Measurements from ENCODE around the gene YLPM1. TPM values are rescaled to one million over a fixed set of nuclear protein-coding genes. Genes with fewer than 3 reads are reported as not detected.
A peak's percentile ranks its signal among the peaks of the same experiment; 100 is the strongest.

The YLPM1 gene
- total RNA-seq, 2 experiments from 2014 or later: 58.2 to 58.4 TPM

- Mint-ChIP-seq H3K27ac (peak within 1 kb of the TSS; percentile 82), H3K27me3 (ENCODE audit: low read depth) (no peaks in the 10 kb centered on the region), H3K4me3 (peak within 1 kb of the TSS; percentile 37), H3K36me3 (ENCODE audit: low read depth) (no peaks in the 10 kb centered on the region), H3K9me3 (ENCODE audit: insufficient read depth) (no peaks in the 10 kb centered on the region), H3K4me1 (ENCODE audit: low read depth) (peaks cover 37% of the 10 kb centered on the region)
- DNase-seq (peak; percentile 46), ATAC-seq (peak; percentile 87)
- ChIA-PET CTCF (interaction anchor here (0.7 to 10.6 kb wide), 7 partner anchors 8 to 212 kb away, joined by 3 to 155 read pairs (median 9); no protein-coding TSS in a partner anchor), POLR2A (interaction anchor here (1.1 to 1.9 kb wide), 5 partner anchors 9 to 80 kb away, joined by 3 to 10 read pairs (median 5); no protein-coding TSS in a partner anchor)
These were observed 113.1 kb downstream of the YLPM1 start, which contains the start of gene PROX2 for GRCh38 chr14:74875941-74876913. TSS of gene PROX2 (minus strand) at chr14:74876145. CDS start at chr14:74863834, 12,311 bp downstream.

GRCh38 chr14:74879427-74880182 is 116.5 kb downstream of the YLPM1 start:
- DNase-seq (no peak), ATAC-seq (no peak)
- Mint-ChIP-seq H3K36me3 (ENCODE audit: low read depth) (peaks cover 22% of the 10 kb centered on the region), H3K27ac (peak overlapping the region; percentile 7), H3K9me3 (ENCODE audit: insufficient read depth) (no peaks in the 10 kb centered on the region), H3K4me1 (ENCODE audit: low read depth) (peaks cover 57% of the 10 kb centered on the region), H3K4me3 (peak overlapping the region; percentile 0), H3K27me3 (ENCODE audit: low read depth) (no peaks in the 10 kb centered on the region)
- ChIA-PET POLR2A (interaction anchor here (0.6 to 5.3 kb wide), 5 partner anchors 8 to 50 kb away, joined by 3 to 41 read pairs (median 15); no protein-coding TSS in a partner anchor), CTCF (interaction anchor here (1.1 to 10.4 kb wide), 6 partner anchors 12 to 209 kb away, joined by 3 to 186 read pairs (median 24); no protein-coding TSS in a partner anchor)

GRCh38 chr14:74881431-74882102 is 118.5 kb downstream of the YLPM1 start, which contains the start of gene DLST:
TSS of gene DLST (plus strand) at chr14:74881916. CDS start at chr14:74881954, 38 bp downstream.
- ChIA-PET POLR2A (interaction anchor here (0.9 to 5.3 kb wide), 7 partner anchors 10 to 23 kb away, joined by 3 to 41 read pairs (median 12); no protein-coding TSS in a partner anchor), CTCF (interaction anchor here (0.7 to 10.4 kb wide), 9 partner anchors 10 to 273 kb away, joined by 3 to 186 read pairs (median 6); no protein-coding TSS in a partner anchor)
- ATAC-seq: peak; percentile 90
- no peaks in the 10 kb centered on the region for H3K9me3 Mint-ChIP-seq (ENCODE audit: insufficient read depth)
- H3K27me3 Mint-ChIP-seq (ENCODE audit: low read depth): no peaks in the 10 kb centered on the region
- DNase-seq: peak; percentile 89
- H3K4me1 Mint-ChIP-seq (ENCODE audit: low read depth): peaks cover 59% of the 10 kb centered on the region
- H3K4me3 Mint-ChIP-seq: peak within 1 kb of the TSS; percentile 98
- H3K27ac Mint-ChIP-seq: peak within 1 kb of the TSS; percentile 98
- H3K36me3 Mint-ChIP-seq (ENCODE audit: low read depth): peaks cover 39% of the 10 kb centered on the region

GRCh38 chr14:74882103-74882920 is 119.2 kb downstream of the YLPM1 start:
- POLR2A ChIA-PET: interaction anchor here (0.8 to 5.3 kb wide), 9 partner anchors 10 to 235 kb away, joined by 3 to 41 read pairs (median 5); partner anchors contain the start of gene ACYP1
- peaks cover 58% of the 10 kb centered on the region for H3K4me1 Mint-ChIP-seq (ENCODE audit: low read depth)
- DNase-seq: peak; percentile 60

More at GRCh38 chr14:74882103-74882920, 119.2 kb downstream of the YLPM1 start:
- peak overlapping the region; percentile 98 for H3K4me3 Mint-ChIP-seq
- H3K9me3 Mint-ChIP-seq (ENCODE audit: insufficient read depth): no peaks in the 10 kb centered on the region
- ATAC-seq: peak; percentile 62
- H3K27ac Mint-ChIP-seq: peak overlapping the region; percentile 98
- CTCF ChIA-PET: interaction anchor here (0.9 to 10.4 kb wide), 13 partner anchors 9 to 274 kb away, joined by 3 to 186 read pairs (median 4); no protein-coding TSS in a partner anchor
- H3K36me3 Mint-ChIP-seq (ENCODE audit: low read depth): peaks cover 41% of the 10 kb centered on the region
- H3K27me3 Mint-ChIP-seq (ENCODE audit: low read depth): no peaks in the 10 kb centered on the region

Other genes starting within 250 kb of the YLPM1 start
- under 1 TPM; 0.05 to 0.29 TPM for gene LTBP2, start 151.1 kb upstream of the YLPM1 start, total RNA-seq
- gene AREL1, start 50.2 kb upstream of the YLPM1 start, total RNA-seq: 10 to 100 TPM; 44.1 to 44.9 TPM
- 10 to 100 TPM; 64.1 to 64.2 TPM for gene FCF1, start 50.2 kb upstream of the YLPM1 start, total RNA-seq
- gene PROX2, start 112.8 kb downstream of the YLPM1 start, total RNA-seq: under 1 TPM; 0.13 to 0.44 TPM
- 100 to 1,000 TPM; 106 to 108 TPM for gene DLST, start 118.6 kb downstream of the YLPM1 start, total RNA-seq
- gene RPS6KL1, start 159.9 kb downstream of the YLPM1 start, total RNA-seq: 1 to 10 TPM; 4.3 to 5.2 TPM
- under 1 TPM in 1 of 2 experiments, not detected in 1; 0.21 TPM for gene PGF, start 192.3 kb downstream of the YLPM1 start, total RNA-seq
- gene EIF2B2, start 239.6 kb downstream of the YLPM1 start, total RNA-seq: 10 to 100 TPM; 49.1 to 51.0 TPM

Data from activated CD8-positive, alpha-beta T cell treated with anti-CD3 and anti-CD28 coated beads, Interleukin-2, amount 10 ng/mL, durations not matched to agents 7 days and 5 days (primary cell).